Trophoblast cell (in vitro differentiated cells and primary cell): ENCODE measurements around the gene MARS1.

Experiments
- DNase-seq, 2 donors: peaks; one replicate each; pipeline ENCODE4 v3.0.0-alpha.2; 2016
- H2AFZ ChIP-seq: 2 replicates; pipeline ENCODE4 v1.6.1; 2013; ENCODE audit warnings: low read length, moderate library complexity, mild to moderate bottlenecking; ENCODE audit not compliant: insufficient read depth, poor library complexity
- H2AK5ac ChIP-seq: 2 replicates; pipeline ENCODE4 v1.6.1; 2013; ENCODE audit warnings: mild to moderate bottlenecking, low read length
- H2BK120ac ChIP-seq: 2 replicates; pipeline ENCODE4 v1.6.1; 2013; ENCODE audit warnings: low read length, mild to moderate bottlenecking, moderate library complexity; ENCODE audit not compliant: insufficient read depth, poor library complexity
- H2BK12ac ChIP-seq: 2 replicates; pipeline ENCODE4 v1.6.1; 2013; ENCODE audit warnings: mild to moderate bottlenecking, low read length, moderate library complexity
- H2BK5ac ChIP-seq: 2 replicates; pipeline ENCODE4 v1.6.1; 2013; ENCODE audit warnings: low read length, low read depth, moderate library complexity, mild to moderate bottlenecking; ENCODE audit not compliant: poor library complexity
- H3K14ac ChIP-seq: 2 replicates; pipeline ENCODE4 v1.6.1; 2013; ENCODE audit warnings: mild to moderate bottlenecking, low read length
- H3K18ac ChIP-seq: 2 replicates; pipeline ENCODE4 v1.6.1; 2013; ENCODE audit warnings: mild to moderate bottlenecking, low read length
- H3K23ac ChIP-seq: 2 replicates; pipeline ENCODE4 v1.6.1; 2013; ENCODE audit warnings: low read length
- H3K27ac ChIP-seq: 2 replicates; pipeline ENCODE4 v1.5.1; 2013; ENCODE audit warnings: low read depth, mild to moderate bottlenecking, inconsistent platforms, low read length, moderate library complexity
- H3K27me3 ChIP-seq: 2 replicates; pipeline ENCODE4 v1.6.1; 2013; ENCODE audit warnings: inconsistent platforms, mild to moderate bottlenecking, low read length, moderate library complexity; ENCODE audit not compliant: insufficient read depth
- H3K36me3 ChIP-seq, 2 experiments: 1 replicate in 1 of 2; 2 replicates in 1 of 2; pipeline ENCODE4 v1.6.1; 2013; ENCODE audit warnings: low read length in 2 of 2, mild to moderate bottlenecking in 2 of 2, moderate library complexity in 1 of 2; ENCODE audit not compliant: insufficient read depth in 2 of 2, control insufficient read depth in 1 of 2
- H3K4ac ChIP-seq: 2 replicates; pipeline ENCODE4 v1.6.1; 2013; ENCODE audit warnings: low read depth, mild to moderate bottlenecking, low read length, moderate library complexity
- H3K4me1 ChIP-seq, 2 experiments: 1 replicate in 1 of 2; 2 replicates in 1 of 2; pipeline ENCODE4 v1.6.1; 2013; ENCODE audit warnings: low read length in 2 of 2, mild to moderate bottlenecking in 2 of 2, moderate library complexity in 1 of 2; ENCODE audit not compliant: insufficient read depth in 2 of 2, control insufficient read depth in 1 of 2
- H3K4me2 ChIP-seq: 2 replicates; pipeline ENCODE4 v1.6.1; 2013; ENCODE audit warnings: inconsistent platforms, mild to moderate bottlenecking, low read length, moderate library complexity
- H3K4me3 ChIP-seq: 2 replicates; pipeline ENCODE4 v1.5.1; 2013; ENCODE audit warnings: mild to moderate bottlenecking, low read depth, low read length, inconsistent platforms
- H3K79me1 ChIP-seq: one replicate; pipeline ENCODE4 v1.6.1; 2013; ENCODE audit warnings: low read length
- H3K79me2 ChIP-seq: 2 replicates; pipeline ENCODE4 v1.6.1; 2013; ENCODE audit warnings: low read length, mild to moderate bottlenecking; ENCODE audit not compliant: control insufficient read depth, insufficient read depth, poor library complexity
- H3K9ac ChIP-seq: 2 replicates; pipeline ENCODE4 v1.6.1; 2013; ENCODE audit warnings: mild to moderate bottlenecking, low read length
- H3K9me3 ChIP-seq: 2 replicates; pipeline ENCODE4 v1.6.1; 2013; ENCODE audit warnings: low read depth, mild to moderate bottlenecking, control low read depth, inconsistent platforms, low read length; ENCODE audit not compliant: insufficient read depth
- H4K12ac ChIP-seq: 2 replicates; pipeline ENCODE4 v1.6.1; 2013; ENCODE audit warnings: low read depth, mild to moderate bottlenecking, low read length, moderate library complexity
- H4K8ac ChIP-seq: 2 replicates; pipeline ENCODE4 v1.6.1; 2013; ENCODE audit warnings: low read depth, mild to moderate bottlenecking, low read length, moderate library complexity
- H4K91ac ChIP-seq: one replicate; pipeline ENCODE4 v1.6.1; 2013; ENCODE audit warnings: low read depth, mild to moderate bottlenecking, low read length, moderate library complexity
- WGBS: extraction: QIAGEN DNeasy Blood & Tissue Kit; methylation state at CpG from one replicate; pipeline ENCODE4 v1.1.7; 2013; ENCODE audit warnings: missing lambda C conversion rate; ENCODE audit not compliant: insufficient read length, insufficient coverage; ENCODE audit errors: extremely low coverage; 5-methylcytosine and 5-hydroxymethylcytosine counted together

Gene MARS1

GRCh38 chr12:57488402-57489156 is 711 bp downstream of the MARS1 start:
- Histone ChIP-seq H3K14ac (peak overlapping the region; percentile 76), H4K8ac (peak overlapping the region; percentile 69), H2AK5ac (peak overlapping the region; percentile 53), H2AFZ (no peak overlapping the region), H3K79me2 (peaks cover 8% of the 10 kb centered on the region), H3K36me3 (peaks cover 20 to 31% of the 10 kb centered on the region in 2 experiments), H3K27ac (no peak overlapping the region), H2BK12ac (no peak overlapping the region), H2BK120ac (peak overlapping the region; percentile 36), H3K23ac (no peak overlapping the region), H3K4ac (peak overlapping the region; percentile 88), H4K12ac (peak overlapping the region; percentile 26), H3K79me1 (peaks cover 3% of the 10 kb centered on the region), H3K18ac (peak overlapping the region; percentile 64), H3K4me3 (peak overlapping the region; percentile 99), H3K4me2 (peak overlapping the region; percentile 90), H3K9me3 (no peaks in the 10 kb centered on the region), H3K9ac (peak overlapping the region; percentile 98), H3K27me3 (no peaks in the 10 kb centered on the region), H4K91ac (peak overlapping the region; percentile 91), H2BK5ac (peak overlapping the region; percentile 65), H3K4me1 (peaks cover 5 to 8% of the 10 kb centered on the region in 2 experiments)
- 100% methylated on average over 2 of the region's 11 CpGs for WGBS
- no peak for DNase-seq

- peaks cover 24 to 33% of the 10 kb centered on the region in 2 experiments for H3K36me3 ChIP-seq
These were observed 1.3 kb downstream of the MARS1 start for GRCh38 chr12:57489157-57489641.

GRCh38 chr12:57490126-57490525 is 2.3 kb downstream of the MARS1 start:
- H2AFZ ChIP-seq, result no peak overlapping the region
- H3K9ac ChIP-seq, result no peak overlapping the region
- no peak overlapping the region for H4K12ac ChIP-seq
- peaks cover 28 to 37% of the 10 kb centered on the region in 2 experiments for H3K36me3 ChIP-seq
- H2BK120ac ChIP-seq, result no peak overlapping the region
- H3K4me1 ChIP-seq, result peaks cover 3 to 7% of the 10 kb centered on the region in 2 experiments
- H2BK12ac ChIP-seq, result no peak overlapping the region
- H2BK5ac ChIP-seq, result no peak overlapping the region
- H3K14ac ChIP-seq, result no peak overlapping the region
- H3K4me2 ChIP-seq, result no peak overlapping the region
- no peak overlapping the region for H4K91ac ChIP-seq
- no peak overlapping the region for H3K4me3 ChIP-seq
- peaks cover 8% of the 10 kb centered on the region for H3K79me2 ChIP-seq
- H2AK5ac ChIP-seq, result no peak overlapping the region
- H3K9me3 ChIP-seq, result no peaks in the 10 kb centered on the region
- no peaks in the 10 kb centered on the region for H3K27me3 ChIP-seq
- no peak overlapping the region for H3K18ac ChIP-seq
- WGBS, result no CpG with 5 or more reads among the region's 4 CpGs
- H3K23ac ChIP-seq, result no peak overlapping the region
- H3K4ac ChIP-seq, result no peak overlapping the region
- no peak for DNase-seq
- no peak overlapping the region for H3K27ac ChIP-seq
- peaks cover 3% of the 10 kb centered on the region for H3K79me1 ChIP-seq
- no peak overlapping the region for H4K8ac ChIP-seq

More at GRCh38 chr12:57489157-57489641, 1.3 kb downstream of the MARS1 start:
- no peak overlapping the region for H2BK5ac ChIP-seq
- peak overlapping the region; percentile 64 for H3K18ac ChIP-seq
- H3K14ac ChIP-seq, result no peak overlapping the region
- no peak overlapping the region for H2AFZ ChIP-seq
- H3K9ac ChIP-seq, result peak overlapping the region; percentile 66
- peak overlapping the region; percentile 90 for H3K4me2 ChIP-seq
- WGBS, result no CpG with 5 or more reads among the region's 5 CpGs
- no peak overlapping the region for H4K8ac ChIP-seq
- no peak overlapping the region for H4K12ac ChIP-seq
- H3K79me1 ChIP-seq, result peaks cover 3% of the 10 kb centered on the region
- no peaks in the 10 kb centered on the region for H3K27me3 ChIP-seq
- no peak overlapping the region for H3K27ac ChIP-seq
- DNase-seq, result no peak
- peaks cover 8% of the 10 kb centered on the region for H3K79me2 ChIP-seq
- no peaks in the 10 kb centered on the region for H3K9me3 ChIP-seq
- H2BK120ac ChIP-seq, result no peak overlapping the region
- no peak overlapping the region for H3K4me3 ChIP-seq
- no peak overlapping the region for H4K91ac ChIP-seq
- H3K4ac ChIP-seq, result peak overlapping the region; percentile 88
- H2BK12ac ChIP-seq, result peak overlapping the region; percentile 2
- peaks cover 3 to 7% of the 10 kb centered on the region in 2 experiments for H3K4me1 ChIP-seq
- no peak overlapping the region for H3K23ac ChIP-seq
- H2AK5ac ChIP-seq, result peak overlapping the region; percentile 12

DNA sequence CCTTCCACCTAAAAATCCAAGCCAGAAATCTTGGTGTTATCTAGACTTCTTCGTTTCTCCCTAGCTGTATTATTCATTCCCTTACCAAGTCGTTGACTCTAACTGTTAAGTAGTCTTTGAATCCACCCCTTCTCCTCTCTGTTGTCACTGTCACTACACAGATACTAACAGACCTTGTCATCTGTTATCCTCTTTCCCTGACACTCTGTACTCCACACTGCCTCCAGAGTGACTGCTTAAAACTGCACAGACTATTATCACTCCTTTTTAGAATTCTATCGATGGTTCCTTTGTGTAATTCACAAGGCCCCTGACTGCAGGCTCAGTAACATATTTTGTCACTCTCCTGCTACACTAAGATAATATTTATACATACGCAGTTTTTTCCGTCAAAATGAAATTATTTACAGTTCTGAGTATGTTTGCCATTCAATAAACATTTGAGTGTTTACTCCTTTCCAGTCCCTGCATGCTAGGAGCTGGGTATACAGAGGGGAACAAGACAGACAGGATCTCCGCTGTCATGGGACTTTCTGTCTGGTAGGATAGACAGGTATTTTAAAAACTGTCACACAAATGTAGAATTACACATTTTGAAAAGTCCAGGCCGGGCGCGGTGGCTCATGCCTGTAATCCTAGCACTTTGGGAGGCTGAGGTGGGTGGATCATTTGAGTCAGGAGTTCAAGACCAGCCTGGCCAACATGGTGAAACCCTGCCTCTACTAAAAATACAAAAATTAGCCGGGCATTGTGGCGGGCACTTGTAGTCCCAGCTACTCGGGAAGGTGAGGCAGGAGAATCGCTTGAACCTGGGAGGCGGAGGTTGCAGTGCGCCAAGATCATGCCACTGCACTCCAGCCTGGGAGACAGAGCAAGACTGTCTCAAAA is 3.8 kb downstream of the MARS1 start:
- H3K9ac ChIP-seq, result no peak overlapping the region
- no peak overlapping the region for H3K23ac ChIP-seq
- H4K8ac ChIP-seq, result no peak overlapping the region
- no peak overlapping the region for H2BK12ac ChIP-seq
- H3K4me2 ChIP-seq, result no peak overlapping the region
- H3K27me3 ChIP-seq, result no peaks in the 10 kb centered on the region
- peaks cover 3% of the 10 kb centered on the region for H3K79me1 ChIP-seq
- no peaks in the 10 kb centered on the region for H3K9me3 ChIP-seq
- no peak overlapping the region for H2AK5ac ChIP-seq
- H3K36me3 ChIP-seq, result peaks cover 40 to 48% of the 10 kb centered on the region in 2 experiments
- no peak for DNase-seq
- peaks cover 3 to 7% of the 10 kb centered on the region in 2 experiments for H3K4me1 ChIP-seq
- no peak overlapping the region for H4K12ac ChIP-seq
- H2BK5ac ChIP-seq, result no peak overlapping the region
- no peak overlapping the region for H2BK120ac ChIP-seq
- no peak overlapping the region for H4K91ac ChIP-seq
- no peak overlapping the region for H3K18ac ChIP-seq
- no peak overlapping the region for H3K4ac ChIP-seq
- WGBS, result no CpG with 5 or more reads among the region's 15 CpGs
- peaks cover 8% of the 10 kb centered on the region for H3K79me2 ChIP-seq
- H3K14ac ChIP-seq, result no peak overlapping the region
- no peak overlapping the region for H3K4me3 ChIP-seq
- no peak overlapping the region for H2AFZ ChIP-seq
- H3K27ac ChIP-seq, result no peak overlapping the region
